ENCODE results near the gene LARP7. TPM values are rescaled to one million over a fixed set of nuclear protein-coding genes. Genes with fewer than 3 reads are reported as not detected.

LARP7 gene
- total RNA-seq, 1 donor from 2014 or later, result 21.9 TPM

Small RNA genes within 50 kb of the gene (small RNA-seq; reads per million reads assigned to genes)
- gene MIR302A (ENCODE audit: low replicate concordance), result 0.35 reads per million, percentile 27 among the genes with 10 or more reads in this experiment
- 0.11 reads per million for gene MIR302C (ENCODE audit: low replicate concordance)
- gene MIR302D (ENCODE audit: low replicate concordance), result 0.16 reads per million
- gene MIR367 (ENCODE audit: low replicate concordance), result not detected
- gene WRBP1 (ENCODE audit: low replicate concordance), result not detected

Other genes with a start within 250 kb of the LARP7 start
- 25.1 TPM for gene NEUROG2, start 121.0 kb upstream of the LARP7 start, total RNA-seq
- gene ZGRF1, start 234 bp upstream of the LARP7 start, total RNA-seq, result 16.5 TPM